Astrocyte of the cerebellum (primary cell): ENCODE measurements around the gene CAB39.

ENCODE experiments used
- DNase-seq: peaks from one replicate; pipeline ENCODE4 v3.0.0-alpha.2; 2011; ENCODE audit warnings: low read depth
- H3K4me3 ChIP-seq: 2 replicates; pipeline ENCODE4 v1.5.1; 2011; ENCODE audit warnings: mild to moderate bottlenecking, low read depth, low read length, moderate library complexity
- in situ Hi-C: cut with HindIII; loops from 2 replicates; pipeline ENCODE4 v1.10.0; 2017; ENCODE audit warnings: low sequenced_read_pairs
- TF ChIP-seq, protein P1 (sequence below): IDR thresholded peaks from 2 replicates; pipeline ENCODE4 v1.5.1; 2012; ENCODE audit warnings: low read length, low read depth, moderate library complexity, mild to moderate bottlenecking; ENCODE audit errors: missing control alignments

CAB39 gene

DNA sequence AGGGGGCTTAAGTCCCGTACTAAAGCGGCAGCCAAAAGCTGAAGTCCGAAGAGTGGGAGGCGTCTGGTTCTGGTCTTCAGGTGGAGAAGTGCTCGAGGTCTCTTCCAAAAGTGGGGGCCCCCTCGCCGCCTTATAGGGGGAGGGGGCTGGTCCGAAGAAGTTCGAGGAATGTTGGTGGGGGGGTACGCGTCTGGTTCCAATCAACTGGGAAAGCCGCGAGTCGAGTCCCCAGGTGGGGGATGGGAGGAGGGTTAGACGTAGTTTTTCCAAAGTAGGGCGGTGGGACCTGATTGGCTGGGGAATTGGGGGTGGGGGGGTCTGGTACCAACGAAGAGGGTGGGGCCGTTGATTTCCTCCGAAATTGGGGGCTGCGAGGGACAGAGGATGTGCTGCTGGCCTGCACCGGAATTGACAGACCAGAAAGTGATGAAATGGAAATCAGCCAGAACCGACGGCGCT is 152.7 kb downstream of the CAB39 start:
- TF ChIP-seq, protein P1, sequence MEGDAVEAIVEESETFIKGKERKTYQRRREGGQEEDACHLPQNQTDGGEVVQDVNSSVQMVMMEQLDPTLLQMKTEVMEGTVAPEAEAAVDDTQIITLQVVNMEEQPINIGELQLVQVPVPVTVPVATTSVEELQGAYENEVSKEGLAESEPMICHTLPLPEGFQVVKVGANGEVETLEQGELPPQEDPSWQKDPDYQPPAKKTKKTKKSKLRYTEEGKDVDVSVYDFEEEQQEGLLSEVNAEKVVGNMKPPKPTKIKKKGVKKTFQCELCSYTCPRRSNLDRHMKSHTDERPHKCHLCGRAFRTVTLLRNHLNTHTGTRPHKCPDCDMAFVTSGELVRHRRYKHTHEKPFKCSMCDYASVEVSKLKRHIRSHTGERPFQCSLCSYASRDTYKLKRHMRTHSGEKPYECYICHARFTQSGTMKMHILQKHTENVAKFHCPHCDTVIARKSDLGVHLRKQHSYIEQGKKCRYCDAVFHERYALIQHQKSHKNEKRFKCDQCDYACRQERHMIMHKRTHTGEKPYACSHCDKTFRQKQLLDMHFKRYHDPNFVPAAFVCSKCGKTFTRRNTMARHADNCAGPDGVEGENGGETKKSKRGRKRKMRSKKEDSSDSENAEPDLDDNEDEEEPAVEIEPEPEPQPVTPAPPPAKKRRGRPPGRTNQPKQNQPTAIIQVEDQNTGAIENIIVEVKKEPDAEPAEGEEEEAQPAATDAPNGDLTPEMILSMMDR, result no peak
- no peak for DNase-seq
- in situ Hi-C loops, result no loop called here

DNA sequence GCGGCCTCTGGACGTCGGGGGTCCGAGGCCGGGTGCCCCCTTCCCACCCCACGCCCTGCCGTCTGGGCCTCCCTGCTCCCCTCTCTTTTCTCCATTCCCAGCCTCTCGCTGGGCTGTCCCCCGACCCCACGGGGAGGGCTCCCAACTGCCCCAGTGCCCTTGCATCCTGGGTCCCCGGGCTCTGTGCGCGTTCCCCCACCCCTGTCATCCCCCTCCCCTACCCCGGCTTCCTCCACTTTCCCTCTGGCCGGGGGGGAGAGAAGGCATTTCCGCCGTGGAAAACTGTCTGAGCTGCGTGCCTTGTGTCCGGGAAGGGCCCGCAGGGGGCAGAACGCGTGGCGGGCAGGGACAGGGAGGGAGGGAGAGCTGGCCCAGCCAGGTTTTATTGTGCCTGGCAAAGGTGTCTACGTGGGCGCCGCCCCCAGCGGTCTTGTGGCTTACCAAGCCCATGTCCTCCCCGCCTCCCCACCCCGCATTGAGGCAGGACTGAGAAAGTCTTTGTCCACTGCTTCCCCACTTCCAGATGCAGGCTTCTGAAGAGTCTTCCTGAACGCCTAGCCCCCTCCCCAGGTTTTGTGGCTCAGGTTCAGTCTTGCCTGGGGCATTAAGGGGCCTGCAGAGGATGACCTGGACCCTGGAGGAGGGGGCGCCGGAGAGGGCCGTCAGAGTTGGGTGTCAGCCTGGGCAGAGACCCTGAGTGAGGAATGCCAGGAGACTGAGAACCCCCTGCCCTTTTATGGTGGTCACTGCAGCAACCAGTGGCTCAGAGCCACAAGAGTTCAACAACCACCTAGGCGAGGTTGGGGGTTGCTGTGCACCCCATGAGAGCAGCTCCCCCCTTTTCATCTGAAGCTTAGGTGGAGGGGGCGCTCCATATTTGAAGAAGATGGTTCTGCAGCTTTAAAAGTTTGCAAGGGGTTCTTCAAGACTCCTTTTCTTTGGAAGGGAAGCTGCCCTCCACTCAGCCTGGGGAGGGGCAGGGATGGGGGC is 153.4 kb downstream of the CAB39 start:
- peak overlapping the region; percentile 73 for H3K4me3 ChIP-seq
- DNase-seq, result no peak
- TF ChIP-seq, protein P1, result peak; percentile 14
- in situ Hi-C loops, result no loop called here

More for the DNA sequence above, 152.7 kb downstream of the CAB39 start:
- peak overlapping the region; percentile 73 for H3K4me3 ChIP-seq

DNA sequence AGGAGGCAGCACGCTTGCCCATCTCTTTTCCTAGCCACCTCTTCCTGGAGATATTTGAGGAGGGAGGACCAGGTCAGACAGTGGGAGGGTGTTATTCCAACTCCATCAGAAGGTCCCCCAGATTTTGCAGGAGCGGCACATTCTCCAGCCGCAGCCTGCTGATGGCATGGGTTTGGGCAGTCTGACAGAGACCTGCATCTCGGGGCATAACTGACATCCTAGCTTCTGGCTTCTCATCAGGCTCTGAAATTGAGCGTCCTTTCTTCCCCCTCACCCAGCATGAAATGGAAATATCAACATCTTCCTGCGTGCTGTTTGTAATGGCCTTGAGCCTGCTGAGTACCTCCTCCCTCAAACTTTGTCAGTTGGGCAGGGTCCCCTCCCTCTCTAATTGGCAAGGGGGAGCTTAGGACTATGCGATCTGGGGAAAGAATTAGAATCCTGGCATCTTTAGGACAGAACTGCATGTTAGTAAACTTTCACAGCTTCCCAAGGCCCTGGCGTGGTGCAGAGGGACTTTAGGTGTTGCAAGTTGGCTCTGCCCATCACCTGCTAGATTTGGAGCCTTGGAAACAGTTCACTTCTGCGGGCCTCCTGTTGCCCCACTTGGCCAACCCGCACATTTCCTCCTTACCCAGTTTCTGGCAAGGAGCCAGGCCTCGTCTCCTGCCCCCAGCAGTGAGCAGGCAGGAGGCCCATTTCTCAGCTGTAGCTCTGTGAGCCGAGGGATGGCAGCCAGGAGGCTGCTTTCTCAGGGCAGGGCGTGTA is 154.3 kb downstream of the CAB39 start:
- peak overlapping the region; percentile 73 for H3K4me3 ChIP-seq
- TF ChIP-seq, protein P1, result peak; percentile 18
- in situ Hi-C loops, result no loop called here
- no peak for DNase-seq

DNA sequence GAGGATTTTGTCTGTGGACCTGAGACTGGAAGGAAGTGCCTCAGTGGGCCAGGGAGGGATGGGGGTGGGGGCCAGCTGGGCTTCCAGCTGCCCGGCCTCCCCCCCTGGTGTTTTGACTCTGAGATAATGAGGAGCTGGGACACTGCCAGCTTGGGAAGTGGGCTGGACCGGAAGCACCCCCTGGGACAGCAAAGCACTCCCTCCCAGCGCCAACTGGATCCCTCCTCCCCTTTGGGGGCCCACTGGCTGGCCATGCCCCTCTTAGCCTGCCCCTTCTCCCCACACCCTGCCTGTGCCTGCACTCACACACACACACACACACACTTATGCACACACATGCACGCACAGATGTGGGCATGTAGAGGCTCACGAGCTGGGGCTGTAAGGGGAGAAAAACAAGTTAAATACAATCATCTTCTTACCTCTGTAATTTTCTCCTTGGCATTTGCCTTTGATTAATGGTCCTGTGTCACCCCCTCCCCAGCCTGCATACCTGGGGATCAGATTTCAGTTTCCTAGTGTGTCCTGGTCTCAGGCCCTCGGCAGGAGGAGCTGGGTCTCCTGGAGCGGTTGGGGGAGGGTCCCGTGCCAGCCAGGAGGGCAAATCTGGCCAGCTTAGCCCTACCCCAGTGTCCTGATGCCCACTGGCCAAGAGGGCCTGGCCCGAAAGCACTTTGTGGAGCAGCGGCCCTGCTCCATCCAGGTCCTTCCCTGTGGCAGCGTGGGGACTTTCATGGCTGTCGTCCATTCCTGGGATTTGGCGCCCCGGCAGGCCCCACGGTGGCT is 155.7 kb downstream of the CAB39 start:
- TF ChIP-seq, protein P1, result no peak
- in situ Hi-C loops, result no loop called here
- no peak for DNase-seq
- no peak overlapping the region for H3K4me3 ChIP-seq

DNA sequence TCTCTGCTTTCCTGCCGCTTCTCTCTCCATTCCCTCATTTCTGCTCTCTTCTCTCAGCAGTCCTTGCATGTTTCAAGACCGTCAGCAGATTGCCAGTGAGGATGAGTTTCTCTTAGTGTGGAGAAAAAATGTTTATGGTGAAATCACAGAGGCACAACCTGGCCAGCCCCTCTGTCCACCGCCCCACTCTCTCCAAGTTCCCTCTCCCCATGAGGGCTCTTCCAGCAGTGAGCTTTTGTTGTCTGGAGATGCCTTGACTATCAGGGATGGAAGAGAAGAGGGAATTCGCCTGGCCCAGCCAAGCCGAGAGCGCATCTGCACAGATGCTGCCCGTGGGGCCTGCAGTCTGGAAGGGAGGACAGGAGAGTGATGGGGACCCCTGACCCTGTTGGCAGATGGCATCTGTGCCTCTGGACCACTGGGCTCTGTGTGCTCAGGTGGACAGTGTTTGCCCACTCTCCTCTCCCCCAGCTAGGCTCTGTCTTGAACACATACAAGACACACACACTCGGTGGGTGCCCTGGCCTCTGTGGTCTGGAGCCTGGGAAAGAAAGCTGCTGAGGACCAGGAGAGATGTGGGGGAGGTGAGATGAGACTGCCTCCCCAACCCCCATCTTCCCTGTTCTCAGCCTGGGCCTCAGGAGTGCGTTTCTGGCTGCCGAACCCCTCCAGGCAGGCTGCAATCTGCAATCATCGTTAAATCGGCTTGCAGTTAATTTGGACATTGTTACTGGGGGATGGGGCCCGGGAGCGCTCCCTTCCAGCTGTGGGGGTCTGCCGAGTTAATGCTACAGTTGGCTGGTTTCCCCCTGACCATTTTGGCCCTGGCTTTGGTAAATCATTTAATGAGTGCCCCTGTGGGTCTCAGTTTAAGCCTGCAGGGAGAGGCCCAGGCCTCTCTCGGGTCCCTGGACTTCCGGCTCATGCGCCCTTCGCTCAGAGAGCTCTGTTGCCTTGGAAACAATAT is 156.6 kb downstream of the CAB39 start:
- TF ChIP-seq, protein P1, result no peak
- no peak for DNase-seq
- no peak overlapping the region for H3K4me3 ChIP-seq
- in situ Hi-C loops, result no loop called here
